Measurements from ENCODE around the gene RTL9. TPM values are rescaled to one million over a fixed set of nuclear protein-coding genes. Genes with fewer than 3 reads are reported as not detected.

RTL9 gene
- total RNA-seq, 2 donors from 2014 or later, result 56.7 TPM; not detected in 1

DNA sequence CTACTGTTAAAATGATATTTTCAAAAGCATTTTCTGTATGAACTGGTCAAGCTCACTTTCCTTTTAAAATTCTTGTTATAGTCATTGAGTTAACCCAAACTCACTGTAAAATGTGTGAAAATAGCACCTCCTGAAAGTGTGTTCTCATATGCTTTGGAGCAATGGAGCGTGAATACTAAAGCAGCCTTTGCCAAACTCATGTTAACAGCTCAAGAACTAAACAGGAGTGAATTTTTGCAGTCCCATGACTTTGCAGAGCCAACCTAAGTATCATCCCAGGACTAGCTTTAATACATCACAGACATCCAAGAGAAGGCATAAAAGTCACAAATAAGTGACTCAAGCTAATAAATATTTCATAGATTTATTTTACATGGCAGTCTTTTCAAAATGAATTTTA is 43.1 kb upstream of the RTL9 start:
- TF ChIP-seq, protein P1, sequence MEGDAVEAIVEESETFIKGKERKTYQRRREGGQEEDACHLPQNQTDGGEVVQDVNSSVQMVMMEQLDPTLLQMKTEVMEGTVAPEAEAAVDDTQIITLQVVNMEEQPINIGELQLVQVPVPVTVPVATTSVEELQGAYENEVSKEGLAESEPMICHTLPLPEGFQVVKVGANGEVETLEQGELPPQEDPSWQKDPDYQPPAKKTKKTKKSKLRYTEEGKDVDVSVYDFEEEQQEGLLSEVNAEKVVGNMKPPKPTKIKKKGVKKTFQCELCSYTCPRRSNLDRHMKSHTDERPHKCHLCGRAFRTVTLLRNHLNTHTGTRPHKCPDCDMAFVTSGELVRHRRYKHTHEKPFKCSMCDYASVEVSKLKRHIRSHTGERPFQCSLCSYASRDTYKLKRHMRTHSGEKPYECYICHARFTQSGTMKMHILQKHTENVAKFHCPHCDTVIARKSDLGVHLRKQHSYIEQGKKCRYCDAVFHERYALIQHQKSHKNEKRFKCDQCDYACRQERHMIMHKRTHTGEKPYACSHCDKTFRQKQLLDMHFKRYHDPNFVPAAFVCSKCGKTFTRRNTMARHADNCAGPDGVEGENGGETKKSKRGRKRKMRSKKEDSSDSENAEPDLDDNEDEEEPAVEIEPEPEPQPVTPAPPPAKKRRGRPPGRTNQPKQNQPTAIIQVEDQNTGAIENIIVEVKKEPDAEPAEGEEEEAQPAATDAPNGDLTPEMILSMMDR (IDR thresholded peaks at IDR 0.05), result no peak
- TF ChIP-seq POLR2A (IDR thresholded peaks at IDR 0.05) (no peak), POLR2AphosphoS5 (IDR thresholded peaks at IDR 0.05) (no peak)
- DNase-seq (ENCODE audit: low spot score), result no peak
- Histone ChIP-seq H3K9me3 (no peaks in the 10 kb centered on the region), H3K4me1 (replicated peaks) (no peaks in the 10 kb centered on the region), H3K27me3 (replicated peaks; ENCODE audit: insufficient read depth) (no peaks in the 10 kb centered on the region), H3K36me3 (no peaks in the 10 kb centered on the region), H3K27ac (no peak overlapping the region), H3K4me3 (no peak overlapping the region)
- WGBS, result 87% methylated on average over 1 of the region's 1 CpG
- intact Hi-C loops (cut with DNase I), result loop anchor here (10.0 kb wide), 2 partner anchors 141 to 581 kb away; partner anchors contain the start of gene ACSL4

DNA sequence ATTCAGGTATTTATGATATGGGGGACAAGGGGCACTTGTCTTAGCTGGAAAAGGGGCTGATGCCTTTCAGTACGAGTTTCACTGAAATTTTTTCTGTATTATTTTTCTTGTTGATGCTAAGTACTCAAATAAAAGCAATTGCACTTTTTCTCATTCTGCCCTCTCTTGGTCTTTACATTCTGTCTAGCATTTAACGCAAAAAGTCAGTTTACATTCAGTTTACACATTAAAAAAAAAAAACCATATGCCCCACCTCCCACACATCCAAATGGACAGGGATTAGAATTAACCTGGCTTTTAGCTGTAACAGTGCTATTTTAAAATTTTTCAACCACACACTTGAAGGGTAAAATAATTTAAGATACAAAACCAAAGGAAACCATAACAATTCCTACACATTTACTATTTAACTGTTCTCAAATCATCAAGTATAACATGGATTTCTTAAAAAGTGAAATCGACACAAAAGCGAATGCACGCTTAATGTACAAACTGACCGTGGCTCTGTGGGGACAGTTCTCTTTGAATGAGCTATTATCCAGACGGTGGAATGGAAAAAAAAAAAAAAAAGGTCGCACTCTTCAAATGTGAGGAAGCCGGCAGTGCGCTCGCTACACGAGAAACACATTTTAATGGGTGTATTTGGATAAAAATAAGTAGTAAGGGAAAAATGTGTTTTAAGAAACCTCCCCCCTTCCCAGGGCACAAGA is 42.1 kb upstream of the RTL9 start:
- intact Hi-C loops (cut with DNase I), result loop anchor here (10.0 kb wide), 2 partner anchors 142 to 582 kb away; partner anchors contain the start of gene ACSL4
- Histone ChIP-seq H3K27me3 (replicated peaks; ENCODE audit: insufficient read depth) (no peaks in the 10 kb centered on the region), H3K36me3 (no peaks in the 10 kb centered on the region), H3K4me1 (replicated peaks) (no peaks in the 10 kb centered on the region), H3K4me3 (peak overlapping the region; percentile 54 to 66), H3K9me3 (no peaks in the 10 kb centered on the region), H3K27ac (no peak overlapping the region)
- 8% methylated on average over 12 of the region's 12 CpGs for WGBS
- DNase-seq (ENCODE audit: low spot score), result no peak
- TF ChIP-seq POLR2A (IDR thresholded peaks at IDR 0.05) (no peak), POLR2AphosphoS5 (IDR thresholded peaks at IDR 0.05) (no peak)
- TF ChIP-seq, protein P1 (IDR thresholded peaks at IDR 0.05), result no peak

DNA sequence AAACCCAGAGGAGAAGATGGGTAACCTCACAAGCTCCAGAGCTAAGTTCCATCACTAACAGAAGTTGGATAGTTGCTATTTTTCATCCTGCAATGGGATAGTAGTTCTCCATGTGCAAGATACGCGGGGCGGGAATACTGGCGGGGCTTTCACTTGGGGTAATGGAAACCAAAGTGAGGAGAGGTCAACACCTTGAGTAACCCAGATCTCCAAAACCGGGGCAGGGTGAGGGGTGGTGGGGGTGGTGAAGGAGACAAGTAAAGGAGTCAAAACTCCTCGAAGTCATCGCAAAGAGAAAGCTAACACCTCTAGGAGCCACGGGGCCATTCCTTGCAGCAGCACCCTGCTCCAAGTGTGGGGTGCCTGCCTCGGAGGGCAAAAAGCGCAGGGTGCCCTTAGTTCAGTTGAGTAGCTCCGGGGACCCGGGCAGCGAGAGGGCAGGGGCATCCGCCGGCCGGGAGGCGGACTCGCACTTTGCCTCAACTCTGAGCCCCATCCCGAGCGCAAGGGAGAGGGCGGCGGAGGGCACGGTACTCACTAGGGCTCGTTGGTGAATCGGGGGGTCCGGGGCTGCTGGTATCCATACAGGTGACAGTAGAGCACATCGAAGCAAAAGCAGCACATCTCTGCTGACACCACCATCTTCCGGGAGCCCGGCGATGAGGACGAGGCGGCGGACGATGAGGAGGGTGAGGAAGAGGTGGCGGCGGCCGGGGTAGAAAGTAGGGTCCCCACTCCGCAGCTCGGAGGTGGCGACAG is 41.4 kb upstream of the RTL9 start:
- WGBS, result 3% methylated on average over 6 of the region's 40 CpGs
- H3K27me3 ChIP-seq (replicated peaks; ENCODE audit: insufficient read depth), result no peaks in the 10 kb centered on the region
- no peaks in the 10 kb centered on the region for H3K9me3 ChIP-seq
- intact Hi-C loops (cut with DNase I), result loop anchor here (10.0 kb wide), 2 partner anchors 142 to 582 kb away; partner anchors contain the start of gene ACSL4
- H3K4me3 ChIP-seq, result peak overlapping the region; percentile 54 to 66
- H3K27ac ChIP-seq, result peak overlapping the region; percentile 81 to 82
- H3K36me3 ChIP-seq, result no peaks in the 10 kb centered on the region
- DNase-seq (ENCODE audit: low spot score), result peak; percentile 5
- H3K4me1 ChIP-seq (replicated peaks), result no peaks in the 10 kb centered on the region
- no peak for TF ChIP-seq POLR2AphosphoS5 (IDR thresholded peaks at IDR 0.05)

DNA sequence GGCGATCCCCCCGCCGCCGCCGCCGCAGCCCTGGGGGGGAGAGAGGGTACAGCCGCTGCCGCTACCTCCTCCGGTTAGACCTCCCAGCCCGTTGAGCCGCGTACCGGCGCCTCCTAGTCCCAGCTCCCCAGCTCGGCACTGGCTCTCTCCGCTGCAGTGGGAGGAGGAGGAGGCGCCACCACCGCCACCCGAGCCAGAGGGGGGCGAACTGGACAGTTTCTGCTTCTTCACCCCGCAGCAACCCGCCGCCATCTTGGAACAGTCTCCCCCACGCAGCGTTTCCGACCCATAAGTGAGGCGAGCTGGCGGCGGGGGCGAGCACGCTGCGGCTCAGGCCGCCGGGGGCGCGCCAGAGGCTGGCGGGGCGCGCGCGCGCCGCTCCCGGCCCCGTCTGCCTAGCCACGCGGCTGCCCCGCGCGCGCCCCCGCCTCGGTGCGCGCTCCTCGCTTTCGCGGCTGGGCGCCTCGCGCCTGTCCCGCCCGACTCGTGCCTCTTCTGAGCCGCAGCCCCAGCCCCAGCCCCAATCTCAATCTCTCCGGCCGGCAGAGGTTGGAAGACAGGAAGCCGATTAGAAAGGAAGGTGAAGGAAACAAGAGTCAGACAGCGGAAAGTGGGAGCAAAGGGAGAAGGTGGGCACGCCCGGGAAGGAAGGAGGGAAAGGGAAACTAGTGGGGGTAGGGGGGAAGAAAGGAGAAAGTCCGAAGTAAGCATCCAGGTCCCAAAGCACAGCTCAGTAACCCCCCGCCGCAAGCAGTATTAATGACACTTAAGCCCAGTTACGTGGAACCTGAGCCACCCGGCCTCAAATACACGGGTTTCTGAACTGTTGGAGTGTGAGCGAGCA is 40.6 kb upstream of the RTL9 start, which contains the start of gene AMMECR1:
Gene AMMECR1, minus strand, starts transcription at position 266 of the 844 bp plus-strand sequence. Its CDS starts 14 bp downstream, at position 252.
- no peaks in the 10 kb centered on the region for H3K36me3 ChIP-seq
- peak within 1 kb of the TSS; percentile 54 to 66 for H3K4me3 ChIP-seq
- under 1% methylated on average over 14 of the region's 78 CpGs for WGBS
- peak within 1 kb of the TSS; percentile 81 to 84 for H3K27ac ChIP-seq
- no peaks in the 10 kb centered on the region for H3K27me3 ChIP-seq (replicated peaks; ENCODE audit: insufficient read depth)
- intact Hi-C loops (cut with DNase I), result loop anchor here (10.0 kb wide), 2 partner anchors 143 to 583 kb away; partner anchors contain the start of gene ACSL4
- H3K9me3 ChIP-seq, result no peaks in the 10 kb centered on the region
- no peaks in the 10 kb centered on the region for H3K4me1 ChIP-seq (replicated peaks)
- TF ChIP-seq, protein P1 (IDR thresholded peaks at IDR 0.05), result no peak
- peak; percentile 61 for TF ChIP-seq POLR2A (IDR thresholded peaks at IDR 0.05)
- DNase-seq (ENCODE audit: low spot score), result peak; percentile 68

DNA sequence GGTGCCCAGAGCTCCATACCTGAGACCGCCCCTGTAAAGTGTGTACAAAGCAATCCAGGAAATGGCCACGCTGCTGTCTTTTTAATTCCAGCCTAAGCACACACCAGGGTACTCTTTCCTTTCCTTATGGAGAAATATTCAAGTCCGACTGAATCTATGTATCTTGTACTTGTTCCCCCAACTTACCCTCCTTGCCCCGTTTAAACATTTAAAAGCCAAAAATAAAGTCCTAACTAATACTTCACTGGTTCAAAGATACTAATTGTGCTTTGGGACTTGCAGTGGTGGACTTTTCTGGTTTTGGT is 40.0 kb upstream of the RTL9 start:
- no peaks in the 10 kb centered on the region for H3K36me3 ChIP-seq
- whole genome bisulfite sequencing, result 9% methylated on average over 4 of the region's 4 CpGs
- H3K4me1 ChIP-seq (replicated peaks), result no peaks in the 10 kb centered on the region
- DNase-seq (ENCODE audit: low spot score), result no peak
- peak overlapping the region; percentile 81 to 84 for H3K27ac ChIP-seq
- no peaks in the 10 kb centered on the region for H3K9me3 ChIP-seq
- H3K4me3 ChIP-seq, result peak overlapping the region; percentile 54 to 66
- intact Hi-C loops (cut with DNase I), result loop anchor here (10.0 kb wide), 2 partner anchors 144 to 584 kb away; partner anchors contain the start of gene ACSL4
- TF ChIP-seq, protein P1 (IDR thresholded peaks at IDR 0.05), result no peak
- TF ChIP-seq POLR2AphosphoS5 (IDR thresholded peaks at IDR 0.05) (no peak), POLR2A (IDR thresholded peaks at IDR 0.05) (no peak)
- no peaks in the 10 kb centered on the region for H3K27me3 ChIP-seq (replicated peaks; ENCODE audit: insufficient read depth)

All from prostate gland (tissue), 2 donors.